GM12878 (cell line): ENCODE measurements around the gene COL8A2. TPM values are rescaled to one million over a fixed set of nuclear protein-coding genes. Genes with fewer than 3 reads are reported as not detected.

Source experiments
- BMI1 ChIP-seq: fragments of 450-650 bp; IDR thresholded peaks from 2 replicates; pipeline ENCODE4 v1.6.1; 2016; ENCODE audit warnings: mild to moderate bottlenecking, moderate library complexity, borderline replicate concordance
- CHD1 ChIP-seq: IDR thresholded peaks from 2 replicates; pipeline ENCODE4 v1.6.1; 2012; ENCODE audit warnings: low read depth, low read length, improper control_type of control experiment
- EED ChIP-seq: sonication (generic); IDR thresholded peaks from 2 replicates; pipeline ENCODE4 v1.6.1; 2016; ENCODE audit warnings: antibody characterized with exemption, low read depth
- FOXM1 ChIP-seq: IDR thresholded peaks from 2 replicates; pipeline ENCODE4 v1.6.1; 2012; ENCODE audit warnings: low read depth, mild to moderate bottlenecking, inconsistent platforms, low read length, moderate library complexity
- GABPA ChIP-seq: IDR thresholded peaks from 2 replicates; pipeline ENCODE4 v1.6.1; 2014; ENCODE audit warnings: antibody characterized with exemption, low read depth, mild to moderate bottlenecking, inconsistent platforms
- MTA2 ChIP-seq: fragments of 450-650 bp; IDR thresholded peaks from 2 replicates; pipeline ENCODE4 v1.6.1; 2016; ENCODE audit warnings: low read depth, mild to moderate bottlenecking, moderate library complexity
- MYC ChIP-seq: IDR thresholded peaks from 2 replicates; pipeline ENCODE4 v1.6.1; 2011; ENCODE audit warnings: mild to moderate bottlenecking, low read length, moderate library complexity, inconsistent platforms; ENCODE audit not compliant: insufficient read depth, insufficient replicate concordance, insufficient read length, severe bottlenecking
- POLR2A ChIP-seq: IDR thresholded peaks from 2 replicates; pipeline ENCODE4 v1.6.1; 2011; ENCODE audit warnings: low read depth, mild to moderate bottlenecking, low read length
- RAD21 ChIP-seq: IDR thresholded peaks from 2 replicates; pipeline ENCODE4 v1.6.1; 2011; ENCODE audit warnings: mild to moderate bottlenecking, low read depth, low read length, moderate library complexity; ENCODE audit not compliant: insufficient read depth
- RBBP5 ChIP-seq: fragments of 200-600 bp; sonication (generic); conservative IDR thresholded peaks from 2 replicates; pipeline ENCODE4 v1.6.1; 2016
- RELA ChIP-seq: fragments of 450-650 bp; IDR thresholded peaks from 2 replicates; pipeline ENCODE4 v1.8.0; 2014; ENCODE audit warnings: borderline replicate concordance; ENCODE audit not compliant: partially characterized antibody
- TCF7 ChIP-seq: IDR thresholded peaks from 2 replicates; pipeline ENCODE4 v1.6.1; 2014; ENCODE audit warnings: antibody characterized with exemption, borderline replicate concordance
- ZNF622 ChIP-seq: fragments of 450-650 bp; IDR thresholded peaks from 2 replicates; pipeline ENCODE4 v1.6.1; 2017; ENCODE audit warnings: mild to moderate bottlenecking, inconsistent platforms
- polyA plus RNA-seq, 11 experiments: library from polyadenylated mRNA; depleted of rRNA in 4 of 11; unstranded in 6 of 11; stranded (reverse) in 5 of 11; fragments of >200 nt; fragmentation: Nextera tagmentation in 4 of 11; fragmentation: Illumina TruSeq in 1 of 11; extraction: Ambion mirVana in 4 of 11; extraction: Trizol in 1 of 11; gene quantifications; 1 replicate in 1 of 11; 2 replicates in 10 of 11; pipeline versions ENCODE4 v1.2.1 to v1.2.3, GENCODE V29; 2011 to 2016; ENCODE audit warnings: inconsistent platforms in 2 of 11, missing spikeins in 2 of 11, low read depth in 1 of 11
- total RNA-seq, 4 experiments: library from RNA; depleted of rRNA in 3 of 4; stranded (reverse); fragments of >200 nt in 3 of 4; fragmentation: Illumina TruSeq in 1 of 4; extraction: Trizol in 1 of 4; gene quantifications; 2 replicates each; pipeline versions ENCODE4 v1.2.1 to v1.2.3, GENCODE V29; 2013 to 2021
- TF ChIP-seq, protein P1 (sequence below): IDR thresholded peaks from 2 replicates; pipeline ENCODE4 v1.6.1; 2011; ENCODE audit warnings: low read depth, low read length, improper control_type of control experiment, borderline replicate concordance
- TF ChIP-seq, protein P2 (sequence below): IDR thresholded peaks from 2 replicates; pipeline ENCODE4 v1.6.1; 2011; ENCODE audit warnings: mild to moderate bottlenecking, low read depth, low read length, moderate library complexity; ENCODE audit not compliant: insufficient replicate concordance
- TF ChIP-seq, protein P3 (sequence below): fragments of 450-650 bp; IDR thresholded peaks from 2 replicates; pipeline ENCODE4 v1.6.1; 2017; ENCODE audit warnings: mild to moderate bottlenecking
- TF ChIP-seq, protein P4 (sequence below): fragments of 450-650 bp; IDR thresholded peaks from 2 replicates; pipeline ENCODE4 v1.6.1; 2017; ENCODE audit warnings: mild to moderate bottlenecking, moderate library complexity
- TF ChIP-seq, protein P5 (sequence below): fragments of 450-650 bp; formaldehyde crosslinking; IDR thresholded peaks from 2 replicates; pipeline ENCODE4 v1.4.0; 2020; ENCODE audit warnings: mild to moderate bottlenecking, moderate library complexity

Gene COL8A2
- total and polyA plus RNA-seq, 10 of the 15 experiments (the other 5 are each of a cell fraction or from before 2014, with no cell fraction given): 0.01 TPM; not detected in 9

DNA sequence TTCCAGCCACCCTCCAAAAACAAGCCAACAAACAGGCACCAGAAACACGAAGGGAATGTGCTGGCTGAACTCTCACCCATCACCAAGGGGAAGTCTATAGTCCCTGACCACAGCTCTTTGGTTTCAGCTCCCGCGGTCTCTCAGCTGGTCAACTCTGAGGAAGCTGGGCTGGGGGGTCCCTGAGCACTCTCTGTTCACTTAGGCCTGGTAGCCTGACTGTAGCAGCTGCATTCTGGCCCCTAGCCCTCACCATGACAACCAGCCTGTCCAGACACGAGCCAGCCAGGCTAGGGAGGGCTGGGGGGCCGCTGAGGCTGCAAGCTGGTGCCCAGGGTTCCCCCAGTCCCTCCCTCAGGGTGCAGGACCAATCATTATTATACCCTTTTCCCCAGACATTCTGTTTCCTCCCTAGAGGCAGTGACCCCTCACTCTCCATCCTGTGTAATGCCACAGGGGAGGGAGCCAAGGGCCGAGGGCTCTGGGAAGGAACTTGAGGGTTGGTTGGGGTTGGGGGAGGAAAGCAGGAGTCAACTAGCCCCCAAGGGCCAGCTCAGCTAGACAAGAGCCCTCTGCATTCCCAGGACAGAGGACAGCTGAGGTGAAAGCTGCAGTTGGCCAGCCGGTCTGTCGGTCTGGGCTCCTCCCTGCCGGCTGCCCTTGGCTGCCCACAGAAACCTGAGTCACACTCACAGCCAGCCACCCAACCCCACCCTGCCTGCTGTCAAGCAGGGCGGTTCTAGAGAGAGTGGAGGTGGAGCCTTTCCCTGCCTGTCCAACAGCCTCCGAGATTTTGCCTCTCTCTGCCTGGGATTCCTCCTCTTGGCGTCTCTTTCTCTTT, 25.5 kb upstream of the COL8A2 start (continued):
- TF ChIP-seq, protein P1, sequence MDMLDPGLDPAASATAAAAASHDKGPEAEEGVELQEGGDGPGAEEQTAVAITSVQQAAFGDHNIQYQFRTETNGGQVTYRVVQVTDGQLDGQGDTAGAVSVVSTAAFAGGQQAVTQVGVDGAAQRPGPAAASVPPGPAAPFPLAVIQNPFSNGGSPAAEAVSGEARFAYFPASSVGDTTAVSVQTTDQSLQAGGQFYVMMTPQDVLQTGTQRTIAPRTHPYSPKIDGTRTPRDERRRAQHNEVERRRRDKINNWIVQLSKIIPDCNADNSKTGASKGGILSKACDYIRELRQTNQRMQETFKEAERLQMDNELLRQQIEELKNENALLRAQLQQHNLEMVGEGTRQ: no peak
- TF ChIP-seq POLR2A (peak; percentile 65; the same call in 1 of the 2 replicates), ZNF622 (no peak), TCF7 (no peak), RBBP5 (no peak), RELA (no peak), GABPA (no peak), RAD21 (no peak), MYC (no peak), BMI1 (peak; percentile 75), CHD1 (no peak), MTA2 (0 out of 2 replicates have a peak, but pooled peaks have one; percentile 8), EED (peak; percentile 18; the same call in 1 of the 2 replicates), FOXM1 (no peak)
- TF ChIP-seq, protein P2, sequence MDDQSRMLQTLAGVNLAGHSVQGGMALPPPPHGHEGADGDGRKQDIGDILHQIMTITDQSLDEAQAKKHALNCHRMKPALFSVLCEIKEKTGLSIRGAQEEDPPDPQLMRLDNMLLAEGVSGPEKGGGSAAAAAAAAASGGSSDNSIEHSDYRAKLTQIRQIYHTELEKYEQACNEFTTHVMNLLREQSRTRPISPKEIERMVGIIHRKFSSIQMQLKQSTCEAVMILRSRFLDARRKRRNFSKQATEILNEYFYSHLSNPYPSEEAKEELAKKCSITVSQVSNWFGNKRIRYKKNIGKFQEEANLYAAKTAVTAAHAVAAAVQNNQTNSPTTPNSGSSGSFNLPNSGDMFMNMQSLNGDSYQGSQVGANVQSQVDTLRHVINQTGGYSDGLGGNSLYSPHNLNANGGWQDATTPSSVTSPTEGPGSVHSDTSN: peak; percentile 78
- TF ChIP-seq, protein P3, sequence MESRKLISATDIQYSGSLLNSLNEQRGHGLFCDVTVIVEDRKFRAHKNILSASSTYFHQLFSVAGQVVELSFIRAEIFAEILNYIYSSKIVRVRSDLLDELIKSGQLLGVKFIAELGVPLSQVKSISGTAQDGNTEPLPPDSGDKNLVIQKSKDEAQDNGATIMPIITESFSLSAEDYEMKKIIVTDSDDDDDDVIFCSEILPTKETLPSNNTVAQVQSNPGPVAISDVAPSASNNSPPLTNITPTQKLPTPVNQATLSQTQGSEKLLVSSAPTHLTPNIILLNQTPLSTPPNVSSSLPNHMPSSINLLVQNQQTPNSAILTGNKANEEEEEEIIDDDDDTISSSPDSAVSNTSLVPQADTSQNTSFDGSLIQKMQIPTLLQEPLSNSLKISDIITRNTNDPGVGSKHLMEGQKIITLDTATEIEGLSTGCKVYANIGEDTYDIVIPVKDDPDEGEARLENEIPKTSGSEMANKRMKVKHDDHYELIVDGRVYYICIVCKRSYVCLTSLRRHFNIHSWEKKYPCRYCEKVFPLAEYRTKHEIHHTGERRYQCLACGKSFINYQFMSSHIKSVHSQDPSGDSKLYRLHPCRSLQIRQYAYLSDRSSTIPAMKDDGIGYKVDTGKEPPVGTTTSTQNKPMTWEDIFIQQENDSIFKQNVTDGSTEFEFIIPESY: no peak
- TF ChIP-seq, protein P4, sequence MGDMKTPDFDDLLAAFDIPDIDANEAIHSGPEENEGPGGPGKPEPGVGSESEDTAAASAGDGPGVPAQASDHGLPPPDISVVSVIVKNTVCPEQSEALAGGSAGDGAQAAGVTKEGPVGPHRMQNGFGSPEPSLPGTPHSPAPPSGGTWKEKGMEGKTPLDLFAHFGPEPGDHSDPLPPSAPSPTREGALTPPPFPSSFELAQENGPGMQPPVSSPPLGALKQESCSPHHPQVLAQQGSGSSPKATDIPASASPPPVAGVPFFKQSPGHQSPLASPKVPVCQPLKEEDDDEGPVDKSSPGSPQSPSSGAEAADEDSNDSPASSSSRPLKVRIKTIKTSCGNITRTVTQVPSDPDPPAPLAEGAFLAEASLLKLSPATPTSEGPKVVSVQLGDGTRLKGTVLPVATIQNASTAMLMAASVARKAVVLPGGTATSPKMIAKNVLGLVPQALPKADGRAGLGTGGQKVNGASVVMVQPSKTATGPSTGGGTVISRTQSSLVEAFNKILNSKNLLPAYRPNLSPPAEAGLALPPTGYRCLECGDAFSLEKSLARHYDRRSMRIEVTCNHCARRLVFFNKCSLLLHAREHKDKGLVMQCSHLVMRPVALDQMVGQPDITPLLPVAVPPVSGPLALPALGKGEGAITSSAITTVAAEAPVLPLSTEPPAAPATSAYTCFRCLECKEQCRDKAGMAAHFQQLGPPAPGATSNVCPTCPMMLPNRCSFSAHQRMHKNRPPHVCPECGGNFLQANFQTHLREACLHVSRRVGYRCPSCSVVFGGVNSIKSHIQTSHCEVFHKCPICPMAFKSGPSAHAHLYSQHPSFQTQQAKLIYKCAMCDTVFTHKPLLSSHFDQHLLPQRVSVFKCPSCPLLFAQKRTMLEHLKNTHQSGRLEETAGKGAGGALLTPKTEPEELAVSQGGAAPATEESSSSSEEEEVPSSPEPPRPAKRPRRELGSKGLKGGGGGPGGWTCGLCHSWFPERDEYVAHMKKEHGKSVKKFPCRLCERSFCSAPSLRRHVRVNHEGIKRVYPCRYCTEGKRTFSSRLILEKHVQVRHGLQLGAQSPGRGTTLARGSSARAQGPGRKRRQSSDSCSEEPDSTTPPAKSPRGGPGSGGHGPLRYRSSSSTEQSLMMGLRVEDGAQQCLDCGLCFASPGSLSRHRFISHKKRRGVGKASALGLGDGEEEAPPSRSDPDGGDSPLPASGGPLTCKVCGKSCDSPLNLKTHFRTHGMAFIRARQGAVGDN: no peak
- TF ChIP-seq, protein P5, sequence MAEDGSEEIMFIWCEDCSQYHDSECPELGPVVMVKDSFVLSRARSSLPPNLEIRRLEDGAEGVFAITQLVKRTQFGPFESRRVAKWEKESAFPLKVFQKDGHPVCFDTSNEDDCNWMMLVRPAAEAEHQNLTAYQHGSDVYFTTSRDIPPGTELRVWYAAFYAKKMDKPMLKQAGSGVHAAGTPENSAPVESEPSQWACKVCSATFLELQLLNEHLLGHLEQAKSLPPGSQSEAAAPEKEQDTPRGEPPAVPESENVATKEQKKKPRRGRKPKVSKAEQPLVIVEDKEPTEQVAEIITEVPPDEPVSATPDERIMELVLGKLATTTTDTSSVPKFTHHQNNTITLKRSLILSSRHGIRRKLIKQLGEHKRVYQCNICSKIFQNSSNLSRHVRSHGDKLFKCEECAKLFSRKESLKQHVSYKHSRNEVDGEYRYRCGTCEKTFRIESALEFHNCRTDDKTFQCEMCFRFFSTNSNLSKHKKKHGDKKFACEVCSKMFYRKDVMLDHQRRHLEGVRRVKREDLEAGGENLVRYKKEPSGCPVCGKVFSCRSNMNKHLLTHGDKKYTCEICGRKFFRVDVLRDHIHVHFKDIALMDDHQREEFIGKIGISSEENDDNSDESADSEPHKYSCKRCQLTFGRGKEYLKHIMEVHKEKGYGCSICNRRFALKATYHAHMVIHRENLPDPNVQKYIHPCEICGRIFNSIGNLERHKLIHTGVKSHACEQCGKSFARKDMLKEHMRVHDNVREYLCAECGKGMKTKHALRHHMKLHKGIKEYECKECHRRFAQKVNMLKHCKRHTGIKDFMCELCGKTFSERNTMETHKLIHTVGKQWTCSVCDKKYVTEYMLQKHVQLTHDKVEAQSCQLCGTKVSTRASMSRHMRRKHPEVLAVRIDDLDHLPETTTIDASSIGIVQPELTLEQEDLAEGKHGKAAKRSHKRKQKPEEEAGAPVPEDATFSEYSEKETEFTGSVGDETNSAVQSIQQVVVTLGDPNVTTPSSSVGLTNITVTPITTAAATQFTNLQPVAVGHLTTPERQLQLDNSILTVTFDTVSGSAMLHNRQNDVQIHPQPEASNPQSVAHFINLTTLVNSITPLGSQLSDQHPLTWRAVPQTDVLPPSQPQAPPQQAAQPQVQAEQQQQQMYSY (CRISPR knock-in tag): no peak
